HG03175 (cell line): Measurements from ENCODE around the gene RPEL1.

Source experiments
- ATAC-seq: cut with Tn5 transposase; IDR thresholded peaks from one replicate; pipeline ENCODE4 v1.9.1; 2021; ENCODE audit warnings: mild to moderate bottlenecking, moderate library complexity; ENCODE audit not compliant: unreplicated experiment

Gene RPEL1

DNA sequence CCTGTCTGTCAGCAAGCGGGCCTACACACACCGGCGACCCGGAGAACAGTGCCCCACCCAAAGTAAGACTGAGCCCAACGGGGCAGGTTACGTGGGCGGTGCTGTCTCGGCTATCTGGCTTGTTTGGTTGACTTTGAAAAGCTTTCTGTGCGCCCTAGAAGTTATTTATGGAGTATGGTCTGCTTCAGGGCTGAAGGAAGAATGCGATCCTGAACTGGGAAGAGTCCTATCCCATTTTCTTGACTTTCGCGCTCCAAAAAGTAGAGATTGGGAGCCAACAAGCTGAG is 32.8 kb downstream of the RPEL1 start:
- ATAC-seq, result no peak

- ATAC-seq, result no peak
Observed at GRCh38 chr10:103278862-103279298, 33.2 kb downstream of the RPEL1 start.

DNA sequence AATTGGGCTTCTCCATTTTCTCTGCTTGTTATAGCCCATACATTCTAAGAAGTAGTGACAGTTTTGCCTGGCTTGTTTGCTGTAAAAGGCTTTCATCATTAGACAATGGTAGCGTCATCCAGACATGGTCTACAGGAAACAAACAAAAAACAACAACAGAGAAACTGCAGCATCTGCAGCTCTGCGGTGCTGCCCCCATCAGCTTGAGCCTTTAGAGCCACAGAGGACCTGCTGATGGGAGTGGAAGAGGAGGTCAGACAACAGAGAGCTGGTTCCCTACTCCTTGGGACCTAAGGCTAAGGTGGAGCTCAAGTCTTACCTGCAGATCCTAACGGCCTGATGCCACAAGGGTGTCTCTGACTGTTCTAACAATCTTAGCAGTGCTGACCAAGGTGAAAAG is 34.3 kb downstream of the RPEL1 start:
- ATAC-seq, result no peak

GRCh38 chr10:103280506-103280905 is 34.8 kb downstream of the RPEL1 start:
- no peak for ATAC-seq

GRCh38 chr10:103281753-103282152 is 36.1 kb downstream of the RPEL1 start:
- no peak for ATAC-seq

- ATAC-seq, result no peak
Observed at GRCh38 chr10:103282961-103283360, 37.3 kb downstream of the RPEL1 start.

DNA sequence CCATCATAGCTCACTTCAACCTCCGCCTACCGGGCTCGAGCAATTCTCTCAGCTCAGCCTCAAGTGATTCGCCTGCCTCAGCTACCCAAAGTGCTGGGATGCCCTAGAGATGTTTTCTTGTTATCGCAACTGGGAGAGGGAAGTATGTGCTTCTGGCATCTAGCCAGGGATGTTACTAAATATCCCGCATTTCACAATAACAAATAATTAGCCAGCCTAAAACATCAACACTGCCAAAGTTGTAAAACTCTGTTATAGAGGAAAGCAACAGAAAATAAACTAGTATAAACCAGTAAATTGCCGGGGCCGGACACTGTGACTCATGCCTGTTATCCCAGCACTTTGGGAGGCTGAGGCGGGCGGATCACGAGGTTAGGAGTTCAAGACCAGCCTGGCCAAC is 38.5 kb downstream of the RPEL1 start:
- no peak for ATAC-seq

DNA sequence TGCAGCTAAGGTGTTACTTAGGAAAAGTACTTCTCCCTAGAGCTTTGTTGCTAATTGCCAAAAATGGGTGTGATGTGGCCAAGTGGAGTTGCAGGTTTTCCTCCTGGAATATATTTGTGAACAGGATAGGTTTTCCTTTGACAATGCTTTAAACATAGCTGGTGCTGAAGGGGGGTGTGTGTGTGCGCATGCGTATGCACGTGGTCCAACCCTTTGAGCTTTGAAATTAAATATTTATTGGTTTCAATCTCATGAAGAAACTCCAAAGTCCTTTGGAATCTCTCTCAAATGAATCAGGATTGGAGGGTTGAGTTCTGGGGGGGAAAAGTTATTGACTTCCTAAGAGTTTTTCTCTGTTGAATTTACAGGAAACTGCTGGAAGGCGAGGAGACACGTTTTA is 42.3 kb downstream of the RPEL1 start:
- no peak for ATAC-seq

GRCh38 chr10:103291588-103291987 is 45.9 kb downstream of the RPEL1 start:
- ATAC-seq, result no peak

DNA sequence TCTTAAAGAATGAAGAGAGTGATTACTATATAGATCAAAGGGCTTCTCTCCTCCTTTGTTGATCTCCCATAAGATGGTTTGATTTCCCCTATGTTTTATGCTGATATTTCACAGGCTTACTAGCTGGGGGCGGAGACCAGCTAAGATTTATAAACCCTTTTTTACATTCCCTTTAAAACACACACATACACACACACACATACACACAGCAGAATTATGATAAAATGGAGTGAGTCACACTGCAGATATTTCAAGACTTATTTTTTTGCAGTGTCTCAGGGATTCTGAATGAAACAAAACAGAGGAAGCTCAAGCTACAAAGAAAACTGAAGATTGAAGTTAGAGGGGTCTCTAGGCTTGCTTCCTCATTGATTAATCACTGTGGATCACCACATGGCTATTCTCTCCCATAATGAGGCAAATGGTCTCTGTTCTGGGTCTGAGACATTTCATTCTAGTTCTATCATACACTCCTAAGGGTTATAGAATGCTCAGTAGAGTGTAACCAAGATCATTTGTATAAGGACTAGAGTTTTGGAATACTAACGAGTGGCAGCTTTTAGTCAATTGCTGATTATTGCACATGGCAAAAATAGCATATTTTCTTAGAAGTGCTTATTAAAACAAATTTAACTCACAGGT is 49.8 kb downstream of the RPEL1 start:
- no peak for ATAC-seq
